DOHH2 (cell line): ENCODE results near the gene NCBP2.
"Not testable (repeated sequence)": the region's sequence is repeated elsewhere in the genome, so short reads cannot be mapped to it uniquely, and the experiment has no call there.

Experiments used
- CTCF ChIP-seq: fragments of 200-600 bp; sonication (generic); IDR thresholded peaks from one replicate; pipeline ENCODE4 v1.5.1; 2014; ENCODE audit warnings: antibody characterized with exemption, mild to moderate bottlenecking, low read depth, low read length; ENCODE audit not compliant: poor library complexity, severe bottlenecking
- EZH2phosphoT487 ChIP-seq: fragments of 200-600 bp; sonication (generic); IDR thresholded peaks from 2 replicates; pipeline ENCODE4 v1.6.1; 2017; ENCODE audit warnings: borderline replicate concordance, mild to moderate bottlenecking, antibody characterized with exemption, low read length, moderate library complexity, mixed read lengths

GRCh38 chr3:196944037-196944790 is 1.9 kb upstream of the NCBP2 start:
- not testable (repeated sequence) for TF ChIP-seq CTCF, EZH2phosphoT487
